ENCODE data around the gene NACAD.
"Not testable (repeated sequence)": the region's sequence is repeated elsewhere in the genome, so short reads cannot be mapped to it uniquely, and the experiment has no call there.

Gene NACAD

DNA sequence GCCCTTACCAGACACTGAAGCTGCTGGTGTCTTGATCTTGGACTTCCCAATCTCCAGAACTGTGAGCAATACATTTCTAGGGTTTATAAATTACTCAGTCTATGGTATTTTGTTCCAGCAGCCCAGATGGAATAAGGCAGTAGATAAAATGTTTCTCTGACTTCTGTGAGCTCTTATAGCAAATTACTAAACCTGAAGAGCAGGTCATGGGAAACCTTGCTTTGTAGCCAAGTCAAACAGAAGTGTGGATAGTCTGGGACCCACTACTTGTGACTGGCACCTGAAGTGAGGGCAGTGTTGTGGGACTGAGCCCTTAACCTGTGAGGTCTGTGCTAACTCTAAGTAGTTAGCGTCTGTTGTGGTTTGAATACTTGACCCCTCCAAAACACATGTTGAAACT, 27.3 kb upstream of the NACAD start:
- no peak for TF ChIP-seq CTCF (IDR thresholded peaks at IDR 0.05; ENCODE audit: borderline replicate concordance, insufficient read depth, low read depth, low read length)

DNA sequence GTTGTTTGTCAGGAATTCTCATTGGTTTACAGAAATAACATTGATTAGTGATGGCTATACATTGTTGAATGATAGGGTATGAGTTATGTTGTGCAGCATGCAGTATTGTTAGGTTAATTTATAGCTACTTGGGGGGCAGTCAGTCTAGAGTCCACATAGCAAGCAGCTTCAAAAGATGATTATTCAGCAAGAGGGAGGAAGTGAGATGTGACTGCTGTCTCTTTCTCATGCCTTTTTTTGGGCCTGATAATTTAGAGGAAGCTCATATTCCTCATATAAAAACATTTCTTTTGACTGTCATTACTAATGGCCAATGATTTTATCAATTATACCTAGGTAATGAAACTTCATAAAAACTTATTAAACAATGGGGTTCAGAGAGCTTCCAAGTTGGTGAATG, 26.2 kb upstream of the NACAD start:
- no peak for TF ChIP-seq CTCF (IDR thresholded peaks at IDR 0.05; ENCODE audit: borderline replicate concordance, insufficient read depth, low read depth, low read length)
- no peak overlapping the region for H3K4me3 ChIP-seq (ENCODE audit: low read depth, low read length)

More for the DNA sequence above, 27.3 kb upstream of the NACAD start:
- H3K4me3 ChIP-seq (ENCODE audit: low read depth, low read length), result no peak overlapping the region

DNA sequence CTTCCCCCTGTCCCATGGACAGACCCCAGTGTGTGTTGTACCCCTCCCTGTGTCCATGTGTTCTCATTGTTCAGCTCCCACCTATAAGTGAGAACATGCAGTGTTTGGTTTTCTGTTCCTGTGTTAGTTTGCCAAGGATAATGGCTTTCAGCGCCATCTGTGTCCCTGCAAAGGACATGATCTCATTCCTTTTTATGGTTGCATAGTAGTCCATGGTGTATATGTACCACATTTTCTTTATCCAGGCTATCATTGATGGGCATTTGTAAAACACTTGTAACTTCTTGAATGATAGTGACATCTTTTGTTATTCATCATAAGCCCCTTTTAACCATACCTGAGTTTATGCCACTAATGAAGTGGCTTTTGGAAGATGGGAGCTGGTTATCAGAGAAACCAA, 25.5 kb upstream of the NACAD start:
- not testable (repeated sequence) for H3K4me3 ChIP-seq (ENCODE audit: low read depth, low read length)

- TF ChIP-seq CTCF (IDR thresholded peaks at IDR 0.05; ENCODE audit: borderline replicate concordance, insufficient read depth, low read depth, low read length), result no peak
- H3K4me3 ChIP-seq (ENCODE audit: low read depth, low read length), result no peak overlapping the region
These were observed 23.9 kb upstream of the NACAD start for GRCh38 chr7:45112648-45113047.

DNA sequence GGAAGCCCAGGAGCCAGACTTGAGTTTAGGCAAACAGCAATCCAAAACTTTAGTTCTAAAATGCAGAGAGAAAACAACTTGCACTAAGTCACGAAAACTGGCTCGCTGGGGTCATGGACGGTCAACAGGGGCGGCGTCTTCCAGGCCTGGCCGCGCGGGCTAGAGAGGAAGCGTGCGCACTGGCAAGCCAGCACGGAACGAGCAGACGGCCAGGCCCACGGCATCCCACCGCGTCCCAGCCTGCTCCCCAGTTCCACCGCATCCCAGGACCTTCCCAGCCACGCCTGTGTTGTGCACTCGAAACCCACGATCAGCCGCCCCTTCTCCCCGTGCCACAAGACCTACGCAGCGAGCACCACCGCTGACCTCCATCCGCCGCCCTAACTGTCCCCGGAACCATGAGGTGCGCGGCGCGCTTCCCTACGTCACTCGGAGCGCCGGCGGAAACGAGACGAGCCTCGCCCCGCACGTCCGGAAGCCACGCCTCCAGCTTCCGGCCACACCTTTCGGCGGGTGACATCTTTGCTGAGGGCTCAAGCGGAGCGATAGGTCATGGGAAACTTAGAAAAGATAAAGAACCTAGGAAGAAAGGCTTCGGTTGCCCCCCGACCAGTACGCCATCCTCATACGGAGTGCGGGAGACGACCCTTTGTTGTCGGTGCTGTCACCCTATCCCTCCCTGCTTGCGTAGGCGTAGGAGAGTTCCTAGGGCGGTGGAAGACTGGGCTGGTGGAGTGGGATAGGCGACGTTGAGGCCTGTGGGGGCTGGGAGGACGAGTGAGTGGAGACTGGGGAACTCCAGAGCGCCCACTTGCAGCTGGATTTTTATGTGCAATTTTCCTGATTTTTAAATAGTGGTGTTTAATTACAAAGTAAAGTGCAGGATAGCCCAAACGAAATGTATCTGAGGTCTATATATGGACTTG, 22.8 kb upstream of the NACAD start, which contains the start of gene TBRG4:
TBRG4 (minus strand) TSS at position 400 of the 926 bp plus-strand sequence. CDS start 2,460 bp downstream, outside the sequence.
- 0 out of 2 replicates have a peak, but pooled peaks have one; percentile 16 for TF ChIP-seq CTCF (IDR thresholded peaks at IDR 0.05; ENCODE audit: borderline replicate concordance, insufficient read depth, low read depth, low read length)
- H3K4me3 ChIP-seq (ENCODE audit: low read depth, low read length), result peak within 1 kb of the TSS; percentile 100

DNA sequence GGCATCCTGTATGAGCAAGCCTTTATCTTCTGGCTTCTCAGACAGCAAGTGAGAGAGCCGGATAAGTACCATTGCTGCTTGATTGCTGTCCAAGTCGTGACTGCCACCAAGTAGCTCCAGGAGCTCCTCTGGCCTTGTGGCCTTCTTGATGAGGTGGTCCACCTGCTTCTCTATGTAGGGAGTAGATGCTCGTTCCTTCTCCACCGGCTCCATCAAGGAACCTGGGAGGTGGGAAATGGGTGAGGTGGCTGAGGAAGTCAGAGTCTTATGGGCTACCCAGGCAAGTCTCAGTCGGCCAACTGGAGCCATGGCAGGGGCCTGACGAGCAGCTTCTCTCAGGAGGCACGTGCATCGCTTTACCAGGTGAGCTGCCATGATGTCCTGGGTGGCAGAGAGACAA, 20.1 kb upstream of the NACAD start:
- H3K4me3 ChIP-seq (ENCODE audit: low read depth, low read length), result no peak overlapping the region
- TF ChIP-seq CTCF (IDR thresholded peaks at IDR 0.05; ENCODE audit: borderline replicate concordance, insufficient read depth, low read depth, low read length), result no peak

DNA sequence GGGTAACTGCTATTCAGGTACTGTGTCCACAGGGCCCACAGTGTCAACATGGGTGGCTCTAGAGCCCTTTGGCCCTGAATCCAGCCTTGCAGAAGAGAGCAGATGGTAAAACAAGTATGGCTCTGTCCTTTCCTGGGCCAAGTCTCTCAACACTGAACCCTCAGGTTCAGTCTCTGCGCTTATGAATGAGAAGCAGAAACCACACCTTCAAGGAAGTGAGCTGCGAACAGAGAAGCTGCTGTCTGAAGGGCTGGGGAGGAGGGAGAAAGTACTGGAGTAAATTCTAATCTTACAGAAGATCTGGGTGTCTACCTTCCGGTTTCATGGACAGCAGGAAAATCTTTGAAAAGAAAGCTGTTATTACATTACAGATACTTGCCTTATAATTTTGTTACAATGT, 18.6 kb upstream of the NACAD start:
- no peak for TF ChIP-seq CTCF (IDR thresholded peaks at IDR 0.05; ENCODE audit: borderline replicate concordance, insufficient read depth, low read depth, low read length)
- H3K4me3 ChIP-seq (ENCODE audit: low read depth, low read length), result no peak overlapping the region

Measured in GM12875 (cell line).